H1 (cell line): ENCODE measurements around the gene SCNM1. TPM values are rescaled to one million over a fixed set of nuclear protein-coding genes. Genes with fewer than 3 reads are reported as not detected.

Experiments
- ATF2 ChIP-seq: IDR thresholded peaks from 2 replicates; pipeline ENCODE4 v1.6.1; 2012; ENCODE audit warnings: low read length, inconsistent platforms
- BRCA1 ChIP-seq: IDR thresholded peaks from 2 replicates; pipeline ENCODE4 v1.6.1; 2012; ENCODE audit warnings: low read depth, low read length, improper control_type of control experiment
- CBX8 ChIP-seq: fragments of 300-800, 300-1000 bp; sonication (generic); IDR thresholded peaks from 2 replicates; pipeline ENCODE4 v1.7.1; 2016; ENCODE audit warnings: low read depth, low read length, borderline replicate concordance
- E2F6 ChIP-seq: IDR thresholded peaks from 2 replicates; pipeline ENCODE4 v1.6.1; 2012; ENCODE audit warnings: inconsistent platforms
- EGR1 ChIP-seq: IDR thresholded peaks from 2 replicates; pipeline ENCODE4 v1.6.1; 2011; ENCODE audit warnings: low read depth, low read length, borderline replicate concordance
- JUN ChIP-seq: IDR thresholded peaks from 2 replicates; pipeline ENCODE4 v1.6.1; 2011; ENCODE audit warnings: low read depth, mild to moderate bottlenecking, improper control_type of control experiment, low read length
- KDM5A ChIP-seq: fragments of 200-600 bp; IDR thresholded peaks from 2 replicates; pipeline ENCODE4 v1.7.1; 2012; ENCODE audit warnings: mild to moderate bottlenecking, low read length, inconsistent platforms, mixed read lengths
- PHF8 ChIP-seq: fragments of 200-600 bp; sonication (generic); conservative IDR thresholded peaks from 2 replicates; pipeline ENCODE4 v1.7.1; 2012; ENCODE audit warnings: low read depth, mild to moderate bottlenecking, inconsistent platforms, low read length, moderate library complexity
- RNF2 ChIP-seq: fragments of 200-900, 300-1000 bp; sonication (generic); IDR thresholded peaks from 2 replicates; pipeline ENCODE4 v1.7.1; 2016; ENCODE audit warnings: borderline replicate concordance, low read depth, mild to moderate bottlenecking, antibody characterized with exemption, low read length; ENCODE audit not compliant: poor library complexity, severe bottlenecking; ENCODE audit errors: missing control alignments
- SP1 ChIP-seq: IDR thresholded peaks from 2 replicates; pipeline ENCODE4 v1.6.1; 2011; ENCODE audit warnings: low read depth, low read length
- TCF12 ChIP-seq: IDR thresholded peaks from 2 replicates; pipeline ENCODE4 v1.6.1; 2011; ENCODE audit warnings: low read depth, mild to moderate bottlenecking, low read length
- YY1 ChIP-seq: IDR thresholded peaks from 2 replicates; pipeline ENCODE4 v1.6.1; 2011; ENCODE audit warnings: low read depth, mild to moderate bottlenecking, low read length
- polyA plus RNA-seq, 7 experiments: library from polyadenylated mRNA; depleted of rRNA in 3 of 7; stranded (reverse) in 5 of 7; unstranded in 2 of 7; fragments of >200 nt in 5 of 7; fragments of 200-250 nt in 2 of 7; gene quantifications; 1 replicate in 5 of 7; 2 replicates in 1 of 7; 4 replicates in 1 of 7; pipeline versions ENCODE4 v1.2.1 to v1.2.3, GENCODE V29; 2011 to 2013; ENCODE audit warnings: missing spikeins in 2 of 7, mixed read lengths in 2 of 7
- total RNA-seq: library from RNA; stranded (reverse); fragmentation: NEBNext Ultra II Directional; extraction: Animal tissue kit (Norgen Biotek cat#: 25700); gene quantifications from 2 replicates; pipeline ENCODE4 v1.2.1, GENCODE V29; 2021

The SCNM1 gene
- total and polyA plus RNA-seq, 2 of the 8 experiments (the other 6 are each of a cell fraction or from before 2014, with no cell fraction given), result 13.6 to 46.2 TPM

GRCh38 chr1:151130987-151131586, 34.9 kb upstream of the SCNM1 start (continued):
- TF ChIP-seq E2F6 (peak; percentile 75), EGR1 (no peak), ATF2 (no peak), KDM5A (no peak), PHF8 (no peak), SP1 (peak; percentile 94), CBX8 (no peak), YY1 (no peak), JUN (no peak), TCF12 (no peak), RNF2 (no peak), BRCA1 (no peak)
